Pancreas (tissue), 10 donors: ENCODE measurements around the gene COMMD7. TPM values are rescaled to one million over a fixed set of nuclear protein-coding genes. Genes with fewer than 3 reads are reported as not detected.
"Not testable (repeated sequence)": the region's sequence is repeated elsewhere in the genome, so short reads cannot be mapped to it uniquely, and the experiment has no call there.

ENCODE experiments used
- ATAC-seq, 4 donors: fragments of 200-7000 bp; cut with Tn5 transposase; one replicate each; pipeline versions ENCODE4 v1.8.0 to v1.9.1; 2020; ENCODE audit warnings: mild to moderate bottlenecking in 4 of 4, moderate library complexity in 4 of 4
- DNase-seq, 6 donors: peaks; one replicate each; pipeline ENCODE4 v3.0.0-alpha.2; 2020
- FAIRE-seq: peaks from 2 replicates; lab custom pipeline; 2012; peaks lifted over from hg19 to GRCh38; lab: Jason Lieb, UNC
- H3K27ac ChIP-seq, 4 donors: fragments of 200-600 bp; sonication (generic); 1 replicate in 3 of 4; 2 replicates in 1 of 4; pipeline versions ENCODE4 v1.5.0 to v1.8.0; 2020
- H3K27me3 ChIP-seq, 4 donors: fragments of 200-600 bp; one replicate each; pipeline ENCODE4 v1.8.0; 2021
- H3K36me3 ChIP-seq, 3 donors: fragments of 200-600 bp; sonication (generic) in 1 of 3; one replicate each; pipeline versions ENCODE4 v1.5.0 to v1.8.0; 2020 to 2021
- H3K4me1 ChIP-seq, 3 donors: fragments of 200-600 bp; one replicate each; pipeline ENCODE4 v1.8.0; 2021
- H3K4me3 ChIP-seq, 4 donors: fragments of 200-600 bp; sonication (generic) in 2 of 4; one replicate each; pipeline versions ENCODE4 v1.5.0 to v1.8.0; 2020 to 2021
- H3K9me3 ChIP-seq, 4 donors: fragments of 200-600 bp; one replicate each; pipeline ENCODE4 v1.8.0; 2021
- WGBS, 2 donors: extraction: QIAGEN DNeasy Blood & Tissue Kit; methylation state at CpG; one replicate each; pipeline ENCODE4 v1.1.7; 2013; 5-methylcytosine and 5-hydroxymethylcytosine counted together
- intact Hi-C, 3 donors: fragments of 100-400 bp; cut with DNase I; formaldehyde crosslinking; loops; one replicate each; pipeline versions ENCODE4 v1.11.1 to v1.14.2; 2022
- polyA plus RNA-seq, 2 donors: library from polyadenylated mRNA; stranded (reverse); fragments of 200-250 nt; gene quantifications; one replicate each; pipeline ENCODE4 v1.2.3, GENCODE V29; 2013
- total RNA-seq, 6 donors: library from RNA; stranded (reverse); fragmentation: NEBNext Ultra II Directional in 4 of 6; extraction: Animal tissue kit (Norgen Biotek cat#: 25700) in 4 of 6; gene quantifications; one replicate each; pipeline versions ENCODE4 v1.2.1 to v1.2.4, GENCODE V29; 2021 to 2023
- TF ChIP-seq, protein P1 (sequence below), 4 donors: fragments of 200-600 bp; sonication (generic) in 3 of 4; IDR thresholded peaks; one replicate each; pipeline versions ENCODE4 v1.5.0 to v1.8.0; 2021; ENCODE audit warnings: antibody characterized with exemption in 4 of 4
- donor health status: healthy with polysubstance abuse.
- donor health status: DM: no; HTN: no; CAD: no; lungs with moderate emphysema.
- donor health status: DM: no; HTN: no; CAD: no.
- donor health status: control.
- donor health status: control.
- donor health status: Bipolar disorder and iron deficiency.
- donor health status: DM: yes; HTN: yes; CAD: no.
- donor health status: DM: no; HTN: no; CAD: no.
- donor health status: DM: no; HTN: no; CAD: no.
- donor health status: DM: yes; HTN: yes; CAD: no.

COMMD7 gene
- total and polyA plus RNA-seq, 8 donors: 12.9 to 29.1 (median 16.4) TPM

DNA sequence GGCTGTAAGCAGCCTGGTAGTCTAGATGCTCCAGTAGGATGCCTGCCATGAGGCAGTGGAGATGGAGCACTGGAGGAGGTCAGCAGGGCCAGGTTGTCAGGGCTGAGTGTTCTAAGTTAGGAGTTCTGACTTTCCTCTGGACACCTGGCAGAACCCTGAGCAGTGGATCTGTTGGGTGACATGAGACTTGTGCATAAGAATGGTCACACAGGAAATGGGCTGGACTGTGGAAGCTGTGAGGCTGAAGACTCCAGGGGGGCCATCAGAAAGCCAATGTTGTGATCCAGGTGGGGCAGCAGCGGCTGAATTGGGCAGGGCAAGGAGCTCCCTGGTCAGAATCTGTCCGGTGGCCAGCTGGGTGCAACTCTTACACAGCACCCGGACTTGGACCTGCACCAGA is 45.7 kb downstream of the COMMD7 start:
- H3K27me3 ChIP-seq: no peaks in the 10 kb centered on the region
- intact Hi-C loops: no loop called here
- TF ChIP-seq, protein P1, sequence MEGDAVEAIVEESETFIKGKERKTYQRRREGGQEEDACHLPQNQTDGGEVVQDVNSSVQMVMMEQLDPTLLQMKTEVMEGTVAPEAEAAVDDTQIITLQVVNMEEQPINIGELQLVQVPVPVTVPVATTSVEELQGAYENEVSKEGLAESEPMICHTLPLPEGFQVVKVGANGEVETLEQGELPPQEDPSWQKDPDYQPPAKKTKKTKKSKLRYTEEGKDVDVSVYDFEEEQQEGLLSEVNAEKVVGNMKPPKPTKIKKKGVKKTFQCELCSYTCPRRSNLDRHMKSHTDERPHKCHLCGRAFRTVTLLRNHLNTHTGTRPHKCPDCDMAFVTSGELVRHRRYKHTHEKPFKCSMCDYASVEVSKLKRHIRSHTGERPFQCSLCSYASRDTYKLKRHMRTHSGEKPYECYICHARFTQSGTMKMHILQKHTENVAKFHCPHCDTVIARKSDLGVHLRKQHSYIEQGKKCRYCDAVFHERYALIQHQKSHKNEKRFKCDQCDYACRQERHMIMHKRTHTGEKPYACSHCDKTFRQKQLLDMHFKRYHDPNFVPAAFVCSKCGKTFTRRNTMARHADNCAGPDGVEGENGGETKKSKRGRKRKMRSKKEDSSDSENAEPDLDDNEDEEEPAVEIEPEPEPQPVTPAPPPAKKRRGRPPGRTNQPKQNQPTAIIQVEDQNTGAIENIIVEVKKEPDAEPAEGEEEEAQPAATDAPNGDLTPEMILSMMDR (IDR thresholded peaks at IDR 0.05): no peak
- ATAC-seq (no peak), DNase-seq (no peak), FAIRE-seq (no peak)
- H3K4me3 ChIP-seq: no peak overlapping the region
- H3K4me1 ChIP-seq: no peaks in the 10 kb centered on the region
- 96 to 97% methylated on average over 3 of the region's 3 CpGs for WGBS, 2 donors
- H3K36me3 ChIP-seq: no peaks in the 10 kb centered on the region
- no peak overlapping the region for H3K27ac ChIP-seq
- no peaks in the 10 kb centered on the region for H3K9me3 ChIP-seq

DNA sequence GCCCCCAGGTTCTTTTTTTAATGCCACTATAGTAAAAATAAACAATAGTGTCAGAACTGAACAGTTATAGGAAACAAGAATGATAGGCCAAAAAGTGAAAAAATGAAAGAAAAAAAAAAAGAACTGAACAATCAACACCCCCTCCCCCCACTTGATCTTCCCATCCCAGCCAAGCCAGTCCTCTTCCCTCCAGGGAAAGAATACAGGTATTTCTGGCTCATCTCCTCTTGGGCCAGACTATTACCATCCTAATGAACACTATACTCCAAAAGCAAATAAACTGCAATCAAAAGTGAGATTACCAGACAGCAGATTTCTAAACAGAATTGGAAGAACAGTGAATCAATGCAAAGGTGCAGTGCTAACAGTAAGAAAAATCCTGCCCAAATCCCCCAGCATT is 48.2 kb downstream of the COMMD7 start:
- no peaks in the 10 kb centered on the region for H3K4me1 ChIP-seq
- H3K27ac ChIP-seq: no peak overlapping the region
- DNase-seq (no peak), FAIRE-seq (no peak), ATAC-seq (no peak)
- H3K9me3 ChIP-seq: no peaks in the 10 kb centered on the region
- intact Hi-C loops: no loop called here
- no peaks in the 10 kb centered on the region for H3K27me3 ChIP-seq
- TF ChIP-seq, protein P1 (IDR thresholded peaks at IDR 0.05): no peak
- no peak overlapping the region for H3K4me3 ChIP-seq
- no peaks in the 10 kb centered on the region for H3K36me3 ChIP-seq

DNA sequence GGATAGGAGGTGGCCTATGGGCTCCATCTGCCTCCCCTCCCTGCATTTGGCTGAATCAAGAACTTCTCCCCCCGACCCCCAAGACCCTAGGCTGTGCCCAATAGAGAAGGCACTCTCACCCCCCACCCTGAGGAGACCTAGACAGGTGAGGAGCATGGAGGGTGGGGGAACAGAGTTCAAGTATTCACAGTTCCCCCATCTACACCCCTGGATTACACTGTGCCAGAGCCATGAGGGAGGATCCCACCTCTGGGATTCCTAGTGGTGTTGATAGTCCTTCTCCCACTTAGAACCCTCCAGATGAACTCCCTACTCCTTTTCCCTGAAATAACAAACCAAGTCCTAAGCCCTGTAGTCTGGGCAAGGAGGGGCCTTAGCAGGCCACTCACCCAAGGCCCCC is 54.3 kb downstream of the COMMD7 start:
- DNase-seq, intact Hi-C loops, H3K36me3 ChIP-seq, H3K27me3 ChIP-seq, H3K27ac ChIP-seq, H3K4me1 ChIP-seq, FAIRE-seq, H3K9me3 ChIP-seq, H3K4me3 ChIP-seq: not testable (repeated sequence)
- WGBS, 2 donors: 91 to 93% methylated on average over 1 of the region's 1 CpG
- ATAC-seq: peak in 1 of 4 donors; percentile 9

DNA sequence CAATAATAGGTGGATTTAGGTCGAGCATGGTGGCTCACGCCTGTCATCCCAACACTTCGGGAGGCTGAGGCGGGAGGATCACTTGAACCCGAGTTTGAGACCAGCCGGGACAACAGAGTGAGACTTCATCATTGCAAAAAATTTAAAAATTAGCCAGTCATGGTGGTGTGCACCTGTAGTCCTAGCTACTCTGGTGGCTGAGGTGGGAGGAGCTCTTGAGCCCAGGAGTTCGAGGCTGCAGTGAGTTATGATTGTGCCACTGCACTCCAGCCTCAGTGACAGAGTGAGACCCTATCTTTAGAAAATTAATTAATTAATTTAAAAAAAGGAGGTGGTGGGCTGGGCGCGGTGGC is 56.1 kb downstream of the COMMD7 start:
- TF ChIP-seq, protein P1 (IDR thresholded peaks at IDR 0.05): no peak
- Histone ChIP-seq H3K27ac (no peak overlapping the region), H3K27me3 (no peaks in the 10 kb centered on the region), H3K4me3 (no peak overlapping the region), H3K36me3 (no peaks in the 10 kb centered on the region), H3K4me1 (no peaks in the 10 kb centered on the region), H3K9me3 (no peaks in the 10 kb centered on the region)
- DNase-seq (no peak), ATAC-seq (no peak), FAIRE-seq (no peak)
- WGBS, 2 donors: 91 to 95% methylated on average over 9 of the region's 9 CpGs
- intact Hi-C loops: no loop called here

DNA sequence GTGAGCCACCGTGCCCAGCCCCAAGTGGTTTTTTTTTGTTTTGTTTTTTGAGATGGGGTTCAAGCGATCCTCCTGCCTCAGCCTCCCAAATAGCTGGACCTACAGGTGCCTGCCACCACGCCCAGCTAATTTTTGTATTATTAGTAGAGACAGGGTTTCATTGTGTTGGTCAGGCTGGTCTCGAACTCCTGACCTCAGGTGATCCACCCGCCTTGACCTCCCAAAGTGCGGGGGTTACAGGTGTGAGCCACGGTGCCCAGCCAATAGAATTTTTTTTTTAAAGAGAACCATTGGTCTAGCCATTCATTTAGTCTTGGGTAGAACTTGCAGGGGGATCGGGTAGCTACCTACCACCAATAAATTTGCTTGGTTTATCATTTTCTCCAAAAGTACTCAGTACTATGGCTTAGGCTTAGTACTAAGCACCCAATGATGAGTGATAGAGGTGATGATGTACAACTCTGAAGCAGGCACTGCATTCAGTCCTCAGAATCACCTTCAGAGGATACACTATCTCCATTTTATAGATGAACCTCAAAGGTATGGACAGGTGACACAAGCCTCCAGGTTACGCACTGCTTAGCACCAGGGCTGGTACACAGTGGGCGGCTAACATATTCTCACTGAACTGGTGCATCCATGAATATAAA is 56.6 kb downstream of the COMMD7 start:
- Histone ChIP-seq H3K27ac (no peak overlapping the region), H3K27me3 (no peaks in the 10 kb centered on the region), H3K4me3 (no peak overlapping the region), H3K9me3 (no peaks in the 10 kb centered on the region), H3K36me3 (no peaks in the 10 kb centered on the region), H3K4me1 (no peaks in the 10 kb centered on the region)
- TF ChIP-seq, protein P1 (IDR thresholded peaks at IDR 0.05): no peak
- no peak for DNase-seq
- FAIRE-seq: no peak
- intact Hi-C loops: no loop called here
- no peak for ATAC-seq
- WGBS, 2 donors: 94 to 95% methylated on average over 10 of the region's 10 CpGs
